SK-N-SH (cell line): ENCODE data around the gene CAD. TPM values are rescaled to one million over a fixed set of nuclear protein-coding genes. Genes with fewer than 3 reads are reported as not detected.

ENCODE experiments used
- CTCF ChIA-PET: fragments of 300-600, 350-600 bp; formaldehyde crosslinking; extraction: SDS; loops from one replicate; lab custom pipeline; 2021; lab: Yijun Ruan, JAX
- POLR2A ChIA-PET: fragments of 350-600 bp; sonication (Branson Sonifier 250); formaldehyde crosslinking; extraction: SDS; loops from one replicate; lab custom pipeline; 2020; ENCODE audit warnings: antibody characterized with exemption, inconsistent platforms; lab: Yijun Ruan, JAX
- DNase-seq: peaks from one replicate; pipeline ENCODE4 v3.0.0; 2012
- H2AFZ ChIP-seq: fragments of 200-600 bp; sonication (generic); 2 replicates; pipeline ENCODE4 v1.8.1; 2016; ENCODE audit warnings: antibody characterized with exemption, mild to moderate bottlenecking, low read depth
- H3F3A ChIP-seq: fragments of 200-600 bp; sonication (generic); replicated peaks from 2 replicates; pipeline ENCODE3; 2016; ENCODE audit warnings: antibody characterized with exemption, mild to moderate bottlenecking; ENCODE audit not compliant: insufficient read depth
- H3K27ac ChIP-seq, 2 experiments: fragments of 200-500 bp in 1 of 2; fragments of 200-600 bp in 1 of 2; sonication (Bioruptor generic) in 1 of 2; sonication (generic), shearing (Covaris generic) in 1 of 2; 2 replicates each; pipeline versions ENCODE4 v1.5.1 to v1.6.1; 2014 to 2016; ENCODE audit warnings: low read depth in 2 of 2, inconsistent platforms in 1 of 2, low read length in 1 of 2, mild to moderate bottlenecking in 1 of 2, mixed read lengths in 1 of 2
- H3K27me3 ChIP-seq: fragments of 200-600 bp; sonication (generic), shearing (Covaris generic); 2 replicates; pipeline ENCODE4 v1.6.1; 2016; ENCODE audit warnings: mixed run types; ENCODE audit not compliant: insufficient read depth
- H3K36me3 ChIP-seq, 2 experiments: fragments of 200-500 bp in 1 of 2; fragments of 200-600 bp in 1 of 2; sonication (Bioruptor generic) in 1 of 2; sonication (generic) in 1 of 2; replicated peaks in 1 of 2; 2 replicates each; pipeline versions ENCODE3 to v1.5.1; 2014 to 2016; ENCODE audit warnings: low read length in 1 of 2, mild to moderate bottlenecking in 1 of 2; ENCODE audit not compliant: insufficient read depth in 2 of 2, control insufficient read depth in 1 of 2
- H3K4me1 ChIP-seq, 2 experiments: fragments of 200-500 bp in 1 of 2; fragments of 200-600 bp in 1 of 2; sonication (Bioruptor generic) in 1 of 2; sonication (generic), shearing (Covaris generic) in 1 of 2; 2 replicates each; pipeline versions ENCODE4 v1.5.1 to v1.6.1; 2014 to 2016; ENCODE audit warnings: low read depth in 1 of 2, low read length in 1 of 2, mixed run types in 1 of 2; ENCODE audit not compliant: insufficient read depth in 2 of 2, control insufficient read depth in 1 of 2
- H3K4me2 ChIP-seq: fragments of 200-600 bp; sonication (generic), shearing (Covaris generic); 2 replicates; pipeline ENCODE4 v1.6.1; 2017; ENCODE audit warnings: mixed run types
- H3K4me3 ChIP-seq, 2 experiments: fragments of 200-500 bp in 1 of 2; fragments of 200-600 bp in 1 of 2; sonication (Bioruptor generic) in 1 of 2; sonication (generic), shearing (Covaris generic) in 1 of 2; 2 replicates each; pipeline versions ENCODE4 v1.5.1 to v1.8.1; 2014 to 2016; ENCODE audit warnings: low read depth in 2 of 2, inconsistent platforms in 1 of 2, low read length in 1 of 2, mild to moderate bottlenecking in 1 of 2, mixed read lengths in 1 of 2, moderate library complexity in 1 of 2
- H3K79me2 ChIP-seq: fragments of 200-600 bp; sonication (generic); 2 replicates; pipeline ENCODE4 v1.8.1; 2017; ENCODE audit warnings: mild to moderate bottlenecking; ENCODE audit not compliant: insufficient read depth
- H3K9ac ChIP-seq: fragments of 200-600 bp; sonication (generic); 2 replicates; pipeline ENCODE4 v1.6.1; 2017; ENCODE audit warnings: mixed run types
- H3K9me2 ChIP-seq: fragments of 200-600 bp; sonication (generic); 2 replicates; pipeline ENCODE4 v1.6.1; 2017; ENCODE audit warnings: mixed run types
- H3K9me3 ChIP-seq: fragments of 200-600 bp; sonication (generic); 2 replicates; pipeline ENCODE4 v1.6.1; 2017; ENCODE audit warnings: mixed run types, mild to moderate bottlenecking, moderate library complexity
- H4K20me1 ChIP-seq: fragments of 200-600 bp; sonication (generic); 2 replicates; pipeline ENCODE4 v1.6.1; 2017; ENCODE audit warnings: mild to moderate bottlenecking, mixed run types; ENCODE audit not compliant: insufficient read depth
- CHD2 ChIP-seq: fragments of 150-350 bp; IDR thresholded peaks from 2 replicates; pipeline ENCODE4 v1.6.1; 2018; ENCODE audit warnings: low read length; ENCODE audit not compliant: partially characterized antibody
- ELF1 ChIP-seq: IDR thresholded peaks from 2 replicates; pipeline ENCODE4 v1.4.0; 2012
- EP300 ChIP-seq, 2 experiments: IDR thresholded peaks; 2 replicates each; pipeline versions ENCODE4 v1.4.0 to v1.6.1; 2012; ENCODE audit warnings: borderline replicate concordance in 1 of 2, low read depth in 1 of 2, low read length in 1 of 2
- EZH2phosphoT487 ChIP-seq: fragments of 200-600 bp; sonication (generic); IDR thresholded peaks from 2 replicates; pipeline ENCODE4 v1.6.1; 2017; ENCODE audit warnings: low read depth, mixed run types, mild to moderate bottlenecking, antibody characterized with exemption, moderate library complexity, borderline replicate concordance
- JUND ChIP-seq: IDR thresholded peaks from 2 replicates; pipeline ENCODE4 v1.4.0; 2012
- MXI1 ChIP-seq: IDR thresholded peaks from 2 replicates; pipeline ENCODE4 v1.6.1; 2012; ENCODE audit warnings: mild to moderate bottlenecking, low read depth, low read length, improper control_type of control experiment
- TAF1 ChIP-seq: IDR thresholded peaks from 2 replicates; pipeline ENCODE4 v1.6.1; 2012; ENCODE audit warnings: low read depth, mild to moderate bottlenecking, low read length, moderate library complexity, borderline replicate concordance
- USF1 ChIP-seq: IDR thresholded peaks from 2 replicates; pipeline ENCODE4 v1.4.0; 2012; ENCODE audit warnings: low read depth, borderline replicate concordance
- YY1 ChIP-seq: IDR thresholded peaks from 2 replicates; pipeline ENCODE4 v1.4.0; 2012; ENCODE audit warnings: low read depth, mild to moderate bottlenecking
- ZBTB33 ChIP-seq: IDR thresholded peaks from 2 replicates; pipeline ENCODE4 v1.4.0; 2012; ENCODE audit warnings: low read depth, borderline replicate concordance
- WGBS: methylation state at CpG from one replicate; pipeline ENCODE4 v1.1.6; 2017; ENCODE audit warnings: low lambda C conversion rate; 5-methylcytosine and 5-hydroxymethylcytosine counted together
- polyA plus RNA-seq, 3 experiments: library from polyadenylated mRNA; depleted of rRNA; stranded (reverse); fragments of >200 nt; gene quantifications; 2 replicates each; pipeline ENCODE4 v1.2.3, GENCODE V29; 2012
- TF ChIP-seq, protein P1 (sequence below): IDR thresholded peaks from 2 replicates; pipeline ENCODE4 v1.6.1; 2012; ENCODE audit warnings: mild to moderate bottlenecking, low read depth, low read length, moderate library complexity

Gene CAD
- polyA plus RNA-seq, 1 of the 3 experiments (the other 2 are of a cell fraction), result 47.6 TPM

DNA sequence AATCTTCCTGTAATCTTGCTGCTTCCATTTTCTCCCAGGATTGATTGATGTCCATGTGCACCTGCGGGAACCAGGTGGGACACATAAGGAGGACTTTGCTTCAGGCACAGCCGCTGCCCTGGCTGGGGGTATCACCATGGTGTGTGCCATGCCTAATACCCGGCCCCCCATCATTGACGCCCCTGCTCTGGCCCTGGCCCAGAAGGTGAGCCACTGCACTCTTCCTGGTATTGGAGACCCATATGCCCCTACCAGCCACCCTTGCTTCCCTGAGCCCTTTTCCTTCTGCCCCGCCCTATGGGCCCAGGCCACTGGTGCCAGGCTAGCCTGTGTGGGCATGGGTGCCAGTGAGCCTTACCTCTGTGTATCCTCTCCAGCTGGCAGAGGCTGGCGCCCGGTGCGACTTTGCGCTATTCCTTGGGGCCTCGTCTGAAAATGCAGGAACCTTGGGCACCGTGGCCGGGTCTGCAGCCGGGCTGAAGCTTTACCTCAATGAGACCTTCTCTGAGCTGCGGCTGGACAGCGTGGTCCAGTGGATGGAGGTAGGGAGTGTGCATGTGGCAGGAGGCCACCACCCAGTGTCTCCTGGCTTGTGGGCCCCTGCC is 20.3 kb downstream of the CAD start:
- peaks cover under 1% of the 10 kb centered on the region for H3F3A ChIP-seq
- no peak overlapping the region for H2AFZ ChIP-seq
- no peak overlapping the region for H3K4me3 ChIP-seq
- H3K36me3 ChIP-seq, result peaks cover 43 to 93% of the 10 kb centered on the region in 2 experiments
- H3K4me2 ChIP-seq, result no peak overlapping the region
- POLR2A ChIA-PET, result interaction anchor here (0.6 kb wide), 1 partner anchor 9 kb away, joined by 4 read pairs; no protein-coding TSS in a partner anchor
- H3K4me1 ChIP-seq, result no peaks in the 10 kb centered on the region
- CTCF ChIA-PET, result interaction anchor here (3.4 to 6.8 kb wide), 2 partner anchors 11 to 43 kb away, joined by 16 to 39 read pairs; partner anchors contain the start of gene TRIM54
- WGBS, result 95% methylated on average over 12 of the region's 15 CpGs
- H3K9ac ChIP-seq, result no peak overlapping the region
- no peaks in the 10 kb centered on the region for H3K27me3 ChIP-seq
- no peaks in the 10 kb centered on the region for H4K20me1 ChIP-seq
- no peak overlapping the region for H3K27ac ChIP-seq
- H3K79me2 ChIP-seq, result no peaks in the 10 kb centered on the region
- no peak for DNase-seq
- H3K9me3 ChIP-seq, result no peaks in the 10 kb centered on the region
- no peaks in the 10 kb centered on the region for H3K9me2 ChIP-seq
- TF ChIP-seq CHD2 (no peak), MXI1 (no peak), USF1 (no peak), ELF1 (no peak), ZBTB33 (no peak), EZH2phosphoT487 (no peak), TAF1 (no peak)
- TF ChIP-seq, protein P1, sequence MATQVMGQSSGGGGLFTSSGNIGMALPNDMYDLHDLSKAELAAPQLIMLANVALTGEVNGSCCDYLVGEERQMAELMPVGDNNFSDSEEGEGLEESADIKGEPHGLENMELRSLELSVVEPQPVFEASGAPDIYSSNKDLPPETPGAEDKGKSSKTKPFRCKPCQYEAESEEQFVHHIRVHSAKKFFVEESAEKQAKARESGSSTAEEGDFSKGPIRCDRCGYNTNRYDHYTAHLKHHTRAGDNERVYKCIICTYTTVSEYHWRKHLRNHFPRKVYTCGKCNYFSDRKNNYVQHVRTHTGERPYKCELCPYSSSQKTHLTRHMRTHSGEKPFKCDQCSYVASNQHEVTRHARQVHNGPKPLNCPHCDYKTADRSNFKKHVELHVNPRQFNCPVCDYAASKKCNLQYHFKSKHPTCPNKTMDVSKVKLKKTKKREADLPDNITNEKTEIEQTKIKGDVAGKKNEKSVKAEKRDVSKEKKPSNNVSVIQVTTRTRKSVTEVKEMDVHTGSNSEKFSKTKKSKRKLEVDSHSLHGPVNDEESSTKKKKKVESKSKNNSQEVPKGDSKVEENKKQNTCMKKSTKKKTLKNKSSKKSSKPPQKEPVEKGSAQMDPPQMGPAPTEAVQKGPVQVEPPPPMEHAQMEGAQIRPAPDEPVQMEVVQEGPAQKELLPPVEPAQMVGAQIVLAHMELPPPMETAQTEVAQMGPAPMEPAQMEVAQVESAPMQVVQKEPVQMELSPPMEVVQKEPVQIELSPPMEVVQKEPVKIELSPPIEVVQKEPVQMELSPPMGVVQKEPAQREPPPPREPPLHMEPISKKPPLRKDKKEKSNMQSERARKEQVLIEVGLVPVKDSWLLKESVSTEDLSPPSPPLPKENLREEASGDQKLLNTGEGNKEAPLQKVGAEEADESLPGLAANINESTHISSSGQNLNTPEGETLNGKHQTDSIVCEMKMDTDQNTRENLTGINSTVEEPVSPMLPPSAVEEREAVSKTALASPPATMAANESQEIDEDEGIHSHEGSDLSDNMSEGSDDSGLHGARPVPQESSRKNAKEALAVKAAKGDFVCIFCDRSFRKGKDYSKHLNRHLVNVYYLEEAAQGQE, result no peak

DNA sequence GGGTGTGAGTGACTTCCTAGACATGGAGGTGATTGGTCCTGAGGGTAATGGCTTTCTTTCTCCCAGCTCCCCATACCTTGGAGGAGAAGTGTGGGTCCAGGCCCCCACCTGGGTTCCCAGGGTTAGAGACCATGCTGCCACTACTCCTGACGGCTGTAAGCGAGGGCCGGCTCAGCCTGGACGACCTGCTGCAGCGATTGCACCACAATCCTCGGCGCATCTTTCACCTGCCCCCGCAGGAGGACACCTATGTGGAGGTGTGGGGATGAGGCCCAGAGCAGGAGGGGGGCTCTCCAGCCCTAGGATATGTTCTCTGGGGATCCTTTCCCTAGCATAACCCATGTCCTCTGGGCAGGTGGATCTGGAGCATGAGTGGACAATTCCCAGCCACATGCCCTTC is 21.8 kb downstream of the CAD start:
- Histone ChIP-seq H3K27ac (no peak overlapping the region), H3K4me3 (no peak overlapping the region), H3K9me2 (no peaks in the 10 kb centered on the region), H3K9me3 (no peaks in the 10 kb centered on the region), H4K20me1 (no peaks in the 10 kb centered on the region), H3K9ac (no peak overlapping the region), H3F3A (peaks cover 3% of the 10 kb centered on the region), H3K4me2 (no peak overlapping the region), H3K27me3 (no peaks in the 10 kb centered on the region), H3K36me3 (peaks cover 34 to 93% of the 10 kb centered on the region in 2 experiments), H3K4me1 (no peaks in the 10 kb centered on the region; a peak in 1 of 4 replicates), H3K79me2 (no peaks in the 10 kb centered on the region), H2AFZ (no peak overlapping the region)
- WGBS, result 94% methylated on average over 8 of the region's 8 CpGs
- TF ChIP-seq EP300 (IDR thresholded peaks at IDR 0.05; ENCODE audit: borderline replicate concordance in 1 of 2, low read depth in 1 of 2, low read length in 1 of 2) (no peak), CHD2 (no peak), YY1 (no peak), JUND (no peak)
- POLR2A ChIA-PET, result no interaction called here
- no peak for DNase-seq
- CTCF ChIA-PET, result interaction anchor here (1.9 to 6.8 kb wide), 4 partner anchors 10 to 42 kb away, joined by 4 to 39 read pairs (median 10); partner anchors contain the start of genes SLC30A3 and TRIM54
